Naive thymus-derived CD4-positive, alpha-beta T cell (primary cell): ENCODE results near the gene QARS1. TPM values are rescaled to one million over a fixed set of nuclear protein-coding genes. Genes with fewer than 3 reads are reported as not detected.
A peak's percentile ranks its signal among the peaks of the same experiment; 100 is the strongest.

ENCODE experiments used
- ATAC-seq: fragments of 150-1000 bp; cut with Tn5 transposase; 2 replicates; pipeline ENCODE4 v1.10.0; 2021; ENCODE audit warnings: mild to moderate bottlenecking, moderate library complexity
- CTCF ChIA-PET: fragments of 350-600 bp; sonication (Branson Sonifier 250); formaldehyde crosslinking; loops from one replicate; lab custom pipeline; 2021; ENCODE audit warnings: antibody characterized with exemption; lab: Charles Lee
- POLR2A ChIA-PET: fragments of 350-600 bp; sonication (Branson Sonifier 250); formaldehyde crosslinking; loops from one replicate; lab custom pipeline; 2021; ENCODE audit warnings: antibody characterized with exemption, inconsistent platforms; lab: Charles Lee
- DNase-seq, 9 donors: peaks; one replicate each; pipeline versions ENCODE4 v3.0.0 to v3.0.0-alpha.2; 2020 to 2022; ENCODE audit warnings: mixed read lengths in 1 of 9
- H3K27ac ChIP-seq: one replicate; pipeline ENCODE4 v1.7.0; 2013; ENCODE audit warnings: mild to moderate bottlenecking, low read depth, low read length, moderate library complexity
- H3K27me3 ChIP-seq, 2 donors: one replicate each; pipeline ENCODE4 v1.7.0; 2013; ENCODE audit warnings: low read length in 2 of 2, mild to moderate bottlenecking in 2 of 2, moderate library complexity in 2 of 2; ENCODE audit not compliant: control insufficient read depth in 2 of 2, insufficient read depth in 2 of 2
- H3K36me3 ChIP-seq, 3 experiments: 1 replicate in 2 of 3; 2 replicates in 1 of 3; pipeline ENCODE4 v1.7.0; 2013; ENCODE audit warnings: low read length in 3 of 3, mild to moderate bottlenecking in 3 of 3, moderate library complexity in 1 of 3; ENCODE audit not compliant: insufficient read depth in 3 of 3, control insufficient read depth in 2 of 3
- H3K4me1 ChIP-seq, 2 donors: one replicate each; pipeline ENCODE4 v1.7.0; 2013; ENCODE audit warnings: low read length in 2 of 2, mild to moderate bottlenecking in 2 of 2, moderate library complexity in 1 of 2; ENCODE audit not compliant: control insufficient read depth in 2 of 2, insufficient read depth in 2 of 2
- H3K4me3 ChIP-seq: 2 replicates; pipeline ENCODE4 v1.7.0; 2013; ENCODE audit warnings: mild to moderate bottlenecking, low read length
- H3K9me3 ChIP-seq, 3 experiments: 1 replicate in 2 of 3; 2 replicates in 1 of 3; pipeline ENCODE4 v1.7.0; 2013; ENCODE audit warnings: low read length in 3 of 3; ENCODE audit not compliant: control insufficient read depth in 2 of 3
- H3K27ac Mint-ChIP-seq, 9 donors: one replicate each; pipeline ENCODE4 v1.8.0; 2020 to 2022; ENCODE audit warnings: mixed read lengths in 9 of 9, mild to moderate bottlenecking in 8 of 9, moderate library complexity in 5 of 9, inconsistent platforms in 2 of 9
- H3K27me3 Mint-ChIP-seq, 5 donors: one replicate each; pipeline ENCODE4 v1.8.0; 2021 to 2022; ENCODE audit warnings: mixed read lengths in 5 of 5, mild to moderate bottlenecking in 1 of 5
- H3K36me3 Mint-ChIP-seq, 5 donors: one replicate each; pipeline ENCODE4 v1.8.0; 2020 to 2022; ENCODE audit warnings: mixed read lengths in 5 of 5, mild to moderate bottlenecking in 3 of 5, inconsistent platforms in 1 of 5
- H3K4me1 Mint-ChIP-seq, 7 donors: one replicate each; pipeline ENCODE4 v1.8.0; 2020 to 2022; ENCODE audit warnings: mixed read lengths in 7 of 7, mild to moderate bottlenecking in 3 of 7, inconsistent platforms in 1 of 7
- H3K4me3 Mint-ChIP-seq, 10 donors: one replicate each; pipeline ENCODE4 v1.8.0; 2020 to 2022; ENCODE audit warnings: mild to moderate bottlenecking in 10 of 10, mixed read lengths in 10 of 10, moderate library complexity in 6 of 10, inconsistent platforms in 2 of 10
- H3K9me3 Mint-ChIP-seq, 11 donors: one replicate each; pipeline ENCODE4 v1.8.0; 2020 to 2022; ENCODE audit warnings: mixed read lengths in 11 of 11, mild to moderate bottlenecking in 4 of 11, inconsistent platforms in 1 of 11, moderate library complexity in 1 of 11
- intact Hi-C, 2 donors: fragments of 100-400 bp; cut with micrococcal nuclease; formaldehyde crosslinking; loops; one replicate each; pipeline ENCODE4 v1.15.1; 2023
- polyA plus RNA-seq, 2 donors: library from polyadenylated mRNA; unstranded; fragments of 300-500 nt; fragmentation: Illumina TruSeq; gene quantifications; one replicate each; pipeline ENCODE4 v1.2.3, GENCODE V29; 2021
- total RNA-seq, 6 experiments: library from RNA in 5 of 6; stranded (reverse) in 5 of 6; gene quantifications; 1 replicate in 5 of 6; 2 replicates in 1 of 6; pipeline ENCODE4 v1.2.3 and lab custom pipeline; 2021 to 2026

QARS1 gene
- total RNA-seq (100 to 1,000 TPM; 212 to 258 (median 233) TPM), polyA plus RNA-seq (100 to 1,000 TPM in 1 of 2 donors, 10 to 100 TPM in 1; 90.6 to 139 TPM), total RNA-seq (lab: John Stamatoyannopoulos, UW) (143 reads per million, percentile 90 among the genes with 10 or more reads in this experiment)

GRCh38 chr3:49104427-49105291 lies at the start of gene QARS1:
Gene QARS1, minus strand, starts transcription at chr3:49104757. Its CDS starts 24 bp downstream, at chr3:49104733.
- H3K27ac Mint-ChIP-seq, result peak within 1 kb of the TSS; percentile 91 to 100 (median 98)
- Histone ChIP-seq H3K9me3 (no peaks in the 10 kb centered on the region), H3K27me3 (no peaks in the 10 kb centered on the region), H3K4me3 (peak within 1 kb of the TSS; percentile 99), H3K4me1 (peaks cover 14 to 18% of the 10 kb centered on the region in 2 donors), H3K27ac (peak within 1 kb of the TSS; percentile 94), H3K36me3 (peaks cover 15 to 59% (median 24%) of the 10 kb centered on the region in 3 experiments)
- intact Hi-C loops, result loop anchor here (1.0 to 2.0 kb wide), 4 partner anchors 10 to 62 kb away; partner anchors contain the start of genes QRICH1 (in 2 of the 2), USP19 (in 2 of the 2) and CCDC71 (in 1 of the 2)
- peaks cover 0 to 29% (median 7%) of the 10 kb centered on the region in 5 donors for H3K36me3 Mint-ChIP-seq
- H3K9me3 Mint-ChIP-seq, result no peaks in the 10 kb centered on the region
- H3K27me3 Mint-ChIP-seq, result no peaks in the 10 kb centered on the region
- ATAC-seq (peak; percentile 100), DNase-seq (peak; percentile 77 to 90 (median 87))
- ChIA-PET POLR2A (interaction anchor here (0.7 to 8.2 kb wide), 6 partner anchors 10 to 1099 kb away, joined by 3 to 84 read pairs (median 10); partner anchors contain the start of genes NDUFAF3, QRICH1, USP19 and WDR6), CTCF (interaction anchor here (2.2 kb wide), 1 partner anchor 10 kb away, joined by 10 read pairs; the partner anchor contains the start of gene QRICH1)
- H3K4me1 Mint-ChIP-seq, result peaks cover 16 to 41% (median 26%) of the 10 kb centered on the region in 7 donors
- H3K4me3 Mint-ChIP-seq, result peak within 1 kb of the TSS; percentile 89 to 98 (median 96)

DNA sequence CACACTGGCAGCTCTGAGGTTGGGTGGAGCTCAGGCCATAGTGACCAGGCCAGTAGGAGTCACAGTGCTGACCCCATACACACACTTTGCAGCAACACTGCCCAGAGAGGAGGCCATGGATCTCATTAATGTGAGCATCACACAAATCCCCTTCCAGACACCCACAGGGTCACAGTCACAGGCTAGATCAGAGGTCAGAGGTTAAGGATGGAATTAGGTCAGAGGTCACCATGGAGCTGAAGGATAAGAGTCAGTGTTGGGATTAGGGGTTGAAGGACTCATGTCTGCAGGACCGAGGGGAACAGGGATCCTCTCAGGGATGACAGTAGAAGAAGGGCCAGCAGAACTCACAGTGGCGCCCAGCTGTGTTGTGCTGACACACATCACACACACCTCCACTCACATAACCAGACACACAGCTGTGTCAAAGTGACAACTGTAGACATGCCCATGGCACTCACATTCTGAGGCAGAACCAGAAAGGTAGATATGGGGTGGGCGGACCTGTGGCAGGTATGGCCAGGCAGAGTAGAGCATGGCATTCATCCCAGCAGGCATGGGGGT lies 48.9 kb upstream of the QARS1 start:
- Mint-ChIP-seq H3K4me3 (no peak overlapping the region), H3K9me3 (no peaks in the 10 kb centered on the region), H3K27ac (peak overlapping the region in 4 of 9 donors; percentile 30 to 73 (median 60)), H3K27me3 (no peaks in the 10 kb centered on the region), H3K36me3 (peaks cover 0 to 1% (median 0%) of the 10 kb centered on the region in 5 donors), H3K4me1 (peaks cover 0 to 5% (median 2%) of the 10 kb centered on the region in 7 donors)
- ATAC-seq (peak; percentile 16), DNase-seq (no peak)
- Histone ChIP-seq H3K27me3 (no peaks in the 10 kb centered on the region), H3K36me3 (no peaks in the 10 kb centered on the region), H3K9me3 (no peaks in the 10 kb centered on the region), H3K27ac (no peak overlapping the region), H3K4me3 (no peak overlapping the region), H3K4me1 (no peaks in the 10 kb centered on the region)
- intact Hi-C loops, result no loop called here
- CTCF ChIA-PET, result interaction anchor here (8.4 kb wide), 1 partner anchor 164 kb away, joined by 64 read pairs; the partner anchor contains the start of gene P4HTM
- POLR2A ChIA-PET, result interaction anchor here (0.6 to 1.6 kb wide), 5 partner anchors 30 to 1410 kb away, joined by 3 to 7 read pairs (median 3); partner anchors contain the start of gene USP19

DNA sequence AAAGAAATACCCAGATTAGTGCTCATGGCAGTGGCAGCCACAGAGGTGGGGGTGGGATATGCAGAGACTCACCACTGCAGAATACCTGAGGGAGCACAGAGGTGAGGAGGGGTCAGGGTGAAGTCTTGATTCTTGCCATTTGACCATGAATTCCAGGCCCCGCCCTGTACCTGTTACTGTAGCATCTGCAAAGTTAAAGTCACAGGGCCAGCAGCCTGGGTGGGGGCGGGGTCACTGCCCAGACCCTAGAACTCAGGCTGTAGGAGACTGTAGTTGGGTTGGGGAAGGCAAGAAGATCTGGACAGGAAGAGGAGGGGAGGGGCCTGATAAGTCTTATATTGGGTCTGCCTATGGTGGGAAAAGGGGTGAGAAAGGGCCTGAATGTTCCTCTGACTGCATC lies 47.1 kb upstream of the QARS1 start:
- H3K9me3 ChIP-seq, result no peaks in the 10 kb centered on the region
- no peaks in the 10 kb centered on the region for H3K36me3 Mint-ChIP-seq
- H3K36me3 ChIP-seq, result no peaks in the 10 kb centered on the region
- POLR2A ChIA-PET, result no interaction called here
- H3K9me3 Mint-ChIP-seq, result no peaks in the 10 kb centered on the region
- DNase-seq (no peak), ATAC-seq (no peak)
- peak overlapping the region in 2 of 9 donors; percentile 48 to 61 for H3K27ac Mint-ChIP-seq
- no peaks in the 10 kb centered on the region for H3K27me3 ChIP-seq
- no peak overlapping the region for H3K27ac ChIP-seq
- H3K27me3 Mint-ChIP-seq, result no peaks in the 10 kb centered on the region
- H3K4me3 Mint-ChIP-seq, result no peak overlapping the region
- no peaks in the 10 kb centered on the region for H3K4me1 ChIP-seq
- CTCF ChIA-PET, result no interaction called here
- H3K4me1 Mint-ChIP-seq, result peaks cover 0 to 1% (median 0%) of the 10 kb centered on the region in 7 donors
- intact Hi-C loops, result no loop called here
- H3K4me3 ChIP-seq, result no peak overlapping the region

DNA sequence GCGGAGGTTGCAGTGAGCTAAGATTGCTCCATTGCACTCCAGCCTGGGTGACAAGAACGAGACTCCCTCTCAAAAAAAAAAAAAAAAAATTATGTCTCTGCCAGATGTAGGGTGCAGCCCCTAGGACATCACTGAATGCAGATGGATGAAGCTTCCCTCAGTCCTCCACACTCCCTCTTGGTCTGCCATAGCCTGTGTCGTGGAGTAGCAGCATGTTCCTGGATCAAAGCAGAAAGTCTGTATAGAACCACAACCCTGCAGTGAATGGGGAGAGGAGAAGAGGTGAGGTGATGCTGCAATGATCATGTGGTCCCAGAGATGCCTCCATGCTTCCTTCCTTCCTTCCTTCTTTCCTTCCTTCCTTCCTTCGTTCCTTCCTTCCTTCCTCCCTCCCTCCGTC lies 43.6 kb upstream of the QARS1 start:
- Histone ChIP-seq H3K9me3 (no peaks in the 10 kb centered on the region), H3K27ac (no peak overlapping the region), H3K36me3 (no peaks in the 10 kb centered on the region), H3K4me1 (no peaks in the 10 kb centered on the region), H3K4me3 (no peak overlapping the region), H3K27me3 (no peaks in the 10 kb centered on the region)
- Mint-ChIP-seq H3K36me3 (no peaks in the 10 kb centered on the region), H3K9me3 (no peaks in the 10 kb centered on the region), H3K4me1 (peaks cover 0 to 3% (median 0%) of the 10 kb centered on the region in 7 donors), H3K4me3 (no peak overlapping the region), H3K27ac (no peak overlapping the region), H3K27me3 (no peaks in the 10 kb centered on the region)
- ChIA-PET POLR2A (interaction anchor here (0.7 kb wide), 1 partner anchor 27 kb away, joined by 4 read pairs; no protein-coding TSS in a partner anchor), CTCF (no interaction called here)
- DNase-seq (no peak), ATAC-seq (no peak)
- intact Hi-C loops, result no loop called here

GRCh38 chr3:49140080-49140479 lies 35.5 kb upstream of the QARS1 start:
- Histone ChIP-seq H3K4me3 (no peak overlapping the region), H3K4me1 (no peaks in the 10 kb centered on the region), H3K27me3 (no peaks in the 10 kb centered on the region), H3K36me3 (no peaks in the 10 kb centered on the region), H3K27ac (no peak overlapping the region), H3K9me3 (no peaks in the 10 kb centered on the region)
- Mint-ChIP-seq H3K27ac (no peak overlapping the region), H3K4me3 (no peak overlapping the region), H3K4me1 (peaks cover 0 to 13% (median 0%) of the 10 kb centered on the region in 7 donors), H3K27me3 (peaks cover 0 to 8% (median 2%) of the 10 kb centered on the region in 5 donors), H3K36me3 (peaks cover 0 to 5% (median 0%) of the 10 kb centered on the region in 5 donors), H3K9me3 (peaks cover 0 to 9% (median 0%) of the 10 kb centered on the region in 11 donors)
- DNase-seq (no peak), ATAC-seq (no peak)
- ChIA-PET POLR2A (no interaction called here), CTCF (no interaction called here)
- intact Hi-C loops, result no loop called here

- Histone ChIP-seq H3K4me1 (no peaks in the 10 kb centered on the region), H3K36me3 (no peaks in the 10 kb centered on the region), H3K27ac (no peak overlapping the region), H3K27me3 (no peaks in the 10 kb centered on the region), H3K9me3 (no peaks in the 10 kb centered on the region), H3K4me3 (no peak overlapping the region)
- ChIA-PET CTCF (no interaction called here), POLR2A (no interaction called here)
- Mint-ChIP-seq H3K36me3 (peaks cover 0 to 3% (median 0%) of the 10 kb centered on the region in 5 donors), H3K27me3 (peaks cover 16 to 22% (median 20%) of the 10 kb centered on the region in 5 donors), H3K4me1 (peaks cover 0 to 11% (median 0%) of the 10 kb centered on the region in 7 donors), H3K9me3 (peaks cover 0 to 2% (median 0%) of the 10 kb centered on the region in 11 donors), H3K27ac (no peak overlapping the region), H3K4me3 (no peak overlapping the region)
- intact Hi-C loops, result no loop called here
- DNase-seq (no peak), ATAC-seq (no peak)
Observed at GRCh38 chr3:49135499-49135898, 30.9 kb upstream of the QARS1 start.
